SK-N-SH (cell line): ENCODE data around the gene LRIT2.

Source experiments
- CTCF ChIP-seq: fragments of 200-600 bp; sonication (generic); IDR thresholded peaks from 2 replicates; pipeline ENCODE4 v1.6.1; 2017; ENCODE audit warnings: antibody characterized with exemption, mild to moderate bottlenecking, moderate library complexity
- EZH2phosphoT487 ChIP-seq: fragments of 200-600 bp; sonication (generic); IDR thresholded peaks from 2 replicates; pipeline ENCODE4 v1.6.1; 2017; ENCODE audit warnings: low read depth, mixed run types, mild to moderate bottlenecking, antibody characterized with exemption, moderate library complexity, borderline replicate concordance
- MAX ChIP-seq: IDR thresholded peaks from 2 replicates; pipeline ENCODE4 v1.4.0; 2012; ENCODE audit warnings: low read depth
- MXI1 ChIP-seq: IDR thresholded peaks from 2 replicates; pipeline ENCODE4 v1.6.1; 2012; ENCODE audit warnings: mild to moderate bottlenecking, low read depth, low read length, improper control_type of control experiment
- NFIC ChIP-seq: IDR thresholded peaks from 2 replicates; pipeline ENCODE4 v1.4.0; 2012; ENCODE audit warnings: borderline replicate concordance
- POLR2AphosphoS5 ChIP-seq: IDR thresholded peaks from 2 replicates; pipeline ENCODE4 v1.6.1; 2012; ENCODE audit warnings: low read depth, low read length
- REST ChIP-seq: IDR thresholded peaks from 2 replicates; pipeline ENCODE4 v1.6.1; 2012; ENCODE audit warnings: mild to moderate bottlenecking, low read depth, low read length, moderate library complexity
- RFX5 ChIP-seq: IDR thresholded peaks from 2 replicates; pipeline ENCODE4 v1.6.1; 2012; ENCODE audit warnings: mild to moderate bottlenecking, improper control_type of control experiment, low read length
- RXRA ChIP-seq: IDR thresholded peaks from 2 replicates; pipeline ENCODE4 v1.4.0; 2012; ENCODE audit warnings: low read depth, mild to moderate bottlenecking, borderline replicate concordance
- SIN3A ChIP-seq: IDR thresholded peaks from 2 replicates; pipeline ENCODE4 v1.6.1; 2012; ENCODE audit warnings: low read depth, mild to moderate bottlenecking, low read length, moderate library complexity, borderline replicate concordance
- TAF1 ChIP-seq: IDR thresholded peaks from 2 replicates; pipeline ENCODE4 v1.6.1; 2012; ENCODE audit warnings: low read depth, mild to moderate bottlenecking, low read length, moderate library complexity, borderline replicate concordance
- TCF12 ChIP-seq: IDR thresholded peaks from 2 replicates; pipeline ENCODE4 v1.4.0; 2012
- TEAD4 ChIP-seq: IDR thresholded peaks from 2 replicates; pipeline ENCODE4 v1.4.0; 2012; ENCODE audit warnings: mild to moderate bottlenecking, borderline replicate concordance; ENCODE audit not compliant: insufficient read depth

GRCh38 chr10:84191106-84191505 is 34.2 kb downstream of the LRIT2 start:
- TF ChIP-seq TAF1 (no peak), CTCF (no peak), POLR2AphosphoS5 (no peak), MXI1 (no peak), NFIC (no peak), REST (no peak), RXRA (no peak), TEAD4 (no peak), MAX (no peak), RFX5 (no peak), TCF12 (no peak), SIN3A (no peak), EZH2phosphoT487 (no peak)
